Measurements from ENCODE around the gene NADSYN1. TPM values are rescaled to one million over a fixed set of nuclear protein-coding genes. Genes with fewer than 3 reads are reported as not detected.

The NADSYN1 gene
- total and polyA plus RNA-seq, 10 donors = 68.4 to 137 (median 105) TPM

DNA sequence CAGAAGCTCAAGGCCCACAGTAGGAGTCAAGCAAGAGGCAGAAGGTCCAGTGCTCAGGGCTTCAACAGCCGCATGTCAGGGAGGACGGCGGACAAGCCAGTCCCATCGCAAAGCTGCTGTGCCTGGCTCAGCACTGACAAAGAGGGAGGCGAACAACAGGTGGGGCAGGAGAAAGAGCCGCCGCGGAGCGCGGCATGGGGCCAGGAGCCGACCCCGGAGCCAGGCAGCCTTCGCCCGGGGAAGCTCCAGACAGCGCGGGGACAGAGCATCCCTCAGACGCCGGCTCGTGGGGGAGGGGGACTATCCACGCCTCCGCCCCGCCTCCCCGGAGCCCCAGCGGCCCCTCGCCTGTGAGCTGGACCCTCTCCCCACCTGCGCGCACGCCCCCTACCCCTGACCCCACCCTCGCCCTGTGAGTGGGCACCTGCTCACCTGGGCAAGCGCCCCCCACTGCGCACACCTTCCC lies 5.2 kb upstream of the NADSYN1 start:
- TF ChIP-seq POLR2A (IDR thresholded peaks at IDR 0.05) (no peak), CTCF (IDR thresholded peaks at IDR 0.05 in 8 of 11, conservative IDR thresholded peaks at IDR 0.05 in 3 of 11) (no peak), POLR2AphosphoS5 (IDR thresholded peaks at IDR 0.05) (no peak)
- intact Hi-C loops (cut with DNase I; ENCODE audit: low total_unique reads) = no loop called here

DNA sequence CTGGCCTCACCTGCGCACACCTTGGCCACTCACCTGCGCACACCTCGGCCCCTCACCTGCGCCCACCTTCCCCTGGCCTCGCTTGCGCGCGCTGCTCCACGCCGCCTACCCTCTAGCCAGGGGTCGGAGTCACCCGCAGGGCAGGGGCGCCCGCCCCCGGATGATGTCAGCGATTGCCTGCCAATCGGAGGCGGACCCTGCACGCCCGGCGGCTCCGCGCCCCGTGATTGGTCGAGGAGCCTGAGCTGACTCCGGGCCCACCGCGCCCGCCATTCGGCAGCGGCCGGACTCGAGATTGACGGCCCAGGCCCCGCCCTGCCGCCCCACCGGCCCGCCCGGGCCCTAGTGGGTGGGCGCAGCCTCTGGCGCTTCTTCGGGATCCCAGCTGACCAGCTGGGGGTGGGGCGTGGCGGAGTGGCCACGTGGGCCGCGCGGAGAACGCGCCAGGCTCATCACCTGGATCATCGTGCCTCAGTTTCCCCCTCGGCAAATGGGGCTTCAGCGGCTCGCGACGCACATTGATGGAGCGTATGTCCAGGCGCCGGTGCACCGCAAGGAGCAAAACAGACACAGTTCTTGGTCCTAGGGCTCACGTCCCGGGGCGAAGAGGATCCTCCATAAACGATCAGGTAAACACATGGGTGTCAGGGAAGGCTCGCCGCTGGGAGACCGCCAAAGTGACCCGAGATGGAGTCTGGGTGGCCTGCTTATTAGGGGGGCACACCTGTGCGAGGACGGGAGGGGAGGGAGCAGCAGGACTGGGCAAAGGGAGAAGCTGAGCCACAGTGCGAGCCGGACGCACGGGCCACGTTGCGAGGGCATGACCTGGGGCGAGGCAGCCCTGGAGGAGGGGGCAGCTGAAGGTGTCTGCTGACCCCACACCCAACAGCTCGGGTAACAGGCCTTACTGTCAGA lies 4.5 kb upstream of the NADSYN1 start, which contains the start of gene DHCR7:
Gene DHCR7, minus strand, starts transcription at position 137 of the 915 bp plus-strand sequence. CDS start 3,441 bp downstream, outside the sequence.
- H3K27ac ChIP-seq = peak within 1 kb of the TSS; percentile 66 to 97 (median 88)
- peaks cover 0 to 23% (median 9%) of the 10 kb centered on the region in 6 donors for H3K36me3 ChIP-seq
- DNase-seq = peak; percentile 99
- peaks cover 18 to 62% (median 51%) of the 10 kb centered on the region in 6 donors for H3K4me1 ChIP-seq
- peaks cover 0 to 13% (median 7%) of the 10 kb centered on the region in 8 donors for H3K9me3 ChIP-seq
- H3K27me3 ChIP-seq (replicated peaks in 1 of 7) = no peaks in the 10 kb centered on the region
- 0 to 1% (median 0%) methylated on average over 46 to 78 of the region's 78 CpGs for WGBS, 5 donors
- TF ChIP-seq POLR2AphosphoS5 (IDR thresholded peaks at IDR 0.05) (peak; percentile 83 to 87 (median 84)), POLR2A (IDR thresholded peaks at IDR 0.05) (peak in 2 of 3 donors; percentile 7 to 31), CTCF (IDR thresholded peaks at IDR 0.05 in 8 of 11, conservative IDR thresholded peaks at IDR 0.05 in 3 of 11) (peak in 7 of 11 experiments; percentile 13 to 46 (median 42))
- intact Hi-C loops (cut with DNase I; ENCODE audit: low total_unique reads) = no loop called here
- peak within 1 kb of the TSS; percentile 71 to 93 (median 77) for H3K4me3 ChIP-seq

More for the DNA sequence above, 5.2 kb upstream of the NADSYN1 start:
- H3K4me1 ChIP-seq = peaks cover 18 to 60% (median 50%) of the 10 kb centered on the region in 6 donors
- H3K27ac ChIP-seq = peak overlapping the region; percentile 66 to 97 (median 88)
- H3K27me3 ChIP-seq (replicated peaks in 1 of 7) = no peaks in the 10 kb centered on the region
- H3K36me3 ChIP-seq = peaks cover 0 to 30% (median 15%) of the 10 kb centered on the region in 6 donors
- 3 to 8% (median 4%) methylated on average over 13 to 31 of the region's 31 CpGs; no CpG with 5 or more reads in 1 of the 5 donors for WGBS, 5 donors
- H3K4me3 ChIP-seq = peak overlapping the region; percentile 71 to 93 (median 77)
- H3K9me3 ChIP-seq = peaks cover 0 to 13% (median 7%) of the 10 kb centered on the region in 8 donors
- peak; percentile 93 for DNase-seq

- intact Hi-C loops (cut with DNase I; ENCODE audit: low total_unique reads) = no loop called here
- peak overlapping the region in 6 of 8 donors; percentile 29 to 97 (median 92) for H3K27ac ChIP-seq
- H3K9me3 ChIP-seq = peaks cover 0 to 13% (median 7%) of the 10 kb centered on the region in 8 donors
- H3K36me3 ChIP-seq = peaks cover 0 to 12% (median 0%) of the 10 kb centered on the region in 6 donors
- TF ChIP-seq POLR2A (IDR thresholded peaks at IDR 0.05) (no peak), POLR2AphosphoS5 (IDR thresholded peaks at IDR 0.05) (no peak), CTCF (IDR thresholded peaks at IDR 0.05 in 8 of 11, conservative IDR thresholded peaks at IDR 0.05 in 3 of 11) (no peak)
- H3K4me3 ChIP-seq = peak overlapping the region in 6 of 8 donors; percentile 72 to 92 (median 77)
- DNase-seq = no peak
- H3K4me1 ChIP-seq = peaks cover 25 to 73% (median 62%) of the 10 kb centered on the region in 6 donors
- 42 to 63% (median 48%) methylated on average over 5 to 6 of the region's 6 CpGs for WGBS, 5 donors
- H3K27me3 ChIP-seq (replicated peaks in 1 of 7) = no peaks in the 10 kb centered on the region
These were observed 3.4 kb upstream of the NADSYN1 start for GRCh38 chr11:71449596-71449995.

All from spleen (tissue), 11 donors.